Vagina (tissue), 2 donors: ENCODE data around the gene AP4B1.

ENCODE experiments used
- CTCF ChIP-seq, 3 experiments: fragments of 450-650 bp in 2 of 3; fragments of 200-600 bp in 1 of 3; sonication (generic) in 1 of 3; IDR thresholded peaks; one replicate each; pipeline ENCODE4 v1.5.1; 2017 to 2019; ENCODE audit warnings: antibody characterized with exemption in 3 of 3, mild to moderate bottlenecking in 2 of 3, moderate library complexity in 2 of 3
- POLR2A ChIP-seq, 2 donors: fragments of 450-650 bp; IDR thresholded peaks; one replicate each; pipeline ENCODE4 v1.6.1; 2017; ENCODE audit warnings: antibody characterized with exemption in 2 of 2, mild to moderate bottlenecking in 2 of 2, moderate library complexity in 2 of 2

GRCh38 chr1:113916974-113917373, 12.4 kb upstream of the AP4B1 start:
- TF ChIP-seq CTCF (IDR thresholded peaks at IDR 0.05) (no peak), POLR2A (IDR thresholded peaks at IDR 0.05) (no peak)
